OCI-LY1 (cell line): ENCODE data around the gene SH3RF3.

Experiments used
- H2AFZ ChIP-seq: fragments of 200-600 bp; sonication (generic), shearing (Covaris generic); 2 replicates; pipeline ENCODE4 v1.6.0; 2014; ENCODE audit warnings: antibody characterized with exemption, mild to moderate bottlenecking, low read length
- H3F3A ChIP-seq: fragments of 200-600 bp; sonication (generic), shearing (Covaris generic); 2 replicates; pipeline ENCODE4 v1.6.0; 2014; ENCODE audit warnings: mild to moderate bottlenecking, antibody characterized with exemption, low read length, moderate library complexity; ENCODE audit not compliant: insufficient read depth
- H3K27ac ChIP-seq: fragments of 200-600 bp; sonication (generic); 2 replicates; pipeline ENCODE4 v1.5.1; 2014; ENCODE audit warnings: low read length, mixed run types, mild to moderate bottlenecking, low read depth; ENCODE audit not compliant: poor library complexity, severe bottlenecking
- H3K27me3 ChIP-seq: fragments of 200-600 bp; sonication (generic); 2 replicates; pipeline ENCODE4 v1.6.0; 2014; ENCODE audit warnings: antibody characterized with exemption, mild to moderate bottlenecking, low read length, moderate library complexity; ENCODE audit not compliant: insufficient read depth
- H3K36me3 ChIP-seq: fragments of 200-600 bp; sonication (generic); 2 replicates; pipeline ENCODE4 v1.6.1; 2014; ENCODE audit warnings: mild to moderate bottlenecking, antibody characterized with exemption, low read length, moderate library complexity, mixed read lengths; ENCODE audit not compliant: insufficient read depth
- H3K4me1 ChIP-seq: fragments of 200-600 bp; sonication (generic); 2 replicates; pipeline ENCODE4 v1.5.1; 2014; ENCODE audit warnings: mild to moderate bottlenecking, low read length, moderate library complexity; ENCODE audit not compliant: insufficient read depth, severe bottlenecking
- H3K4me2 ChIP-seq: fragments of 200-600 bp; sonication (generic), shearing (Covaris generic); 2 replicates; pipeline ENCODE4 v1.6.1; 2014; ENCODE audit warnings: low read length
- H3K4me3 ChIP-seq: fragments of 200-600 bp; sonication (generic); 2 replicates; pipeline ENCODE4 v1.5.1; 2014; ENCODE audit warnings: low read length, low read depth, mild to moderate bottlenecking, mixed read lengths; ENCODE audit not compliant: poor library complexity, severe bottlenecking
- H3K79me2 ChIP-seq: fragments of 200-600 bp; shearing (Covaris generic); 2 replicates; pipeline ENCODE4 v1.6.1; 2016; ENCODE audit warnings: mixed run types, low read length, mixed read lengths; ENCODE audit not compliant: insufficient read depth
- H3K9ac ChIP-seq: fragments of 200-600 bp; sonication (generic), shearing (Covaris generic); 2 replicates; pipeline ENCODE4 v1.6.1; 2014; ENCODE audit warnings: mild to moderate bottlenecking, low read length, mixed read lengths
- H3K9me2 ChIP-seq: fragments of 200-600 bp; sonication (generic), shearing (Covaris generic); 2 replicates; pipeline ENCODE4 v1.6.1; 2014; ENCODE audit warnings: low read depth, mild to moderate bottlenecking, low read length, mixed read lengths
- H3K9me3 ChIP-seq: fragments of 200-600 bp; shearing (Covaris generic); 2 replicates; pipeline ENCODE4 v1.6.1; 2014; ENCODE audit warnings: low read length, mixed read lengths
- H4K20me1 ChIP-seq: fragments of 200-600 bp; sonication (generic), shearing (Covaris generic); 2 replicates; pipeline ENCODE4 v1.6.0; 2016; ENCODE audit warnings: mild to moderate bottlenecking, low read length; ENCODE audit not compliant: insufficient read depth
- CTCF ChIP-seq: fragments of 200-600 bp; sonication (generic), shearing (Covaris generic); IDR thresholded peaks from 2 replicates; pipeline ENCODE4 v1.5.1; 2017; ENCODE audit warnings: mild to moderate bottlenecking, antibody characterized with exemption, low read length, moderate library complexity, mixed read lengths
- EZH2 ChIP-seq: fragments of 200-600 bp; sonication (generic), shearing (Covaris generic); IDR thresholded peaks from 2 replicates; pipeline ENCODE4 v1.8.0; 2017; ENCODE audit warnings: borderline replicate concordance, mixed run types, mild to moderate bottlenecking, antibody characterized with exemption, low read length, moderate library complexity, mixed read lengths

SH3RF3 gene

GRCh38 chr2:109428281-109428680, 299.3 kb downstream of the SH3RF3 start:
- no peaks in the 10 kb centered on the region for H3K36me3 ChIP-seq
- no peak overlapping the region for H2AFZ ChIP-seq
- no peaks in the 10 kb centered on the region for H4K20me1 ChIP-seq
- H3K79me2 ChIP-seq, result no peaks in the 10 kb centered on the region
- H3K9me2 ChIP-seq, result no peaks in the 10 kb centered on the region
- H3K4me2 ChIP-seq, result no peak overlapping the region
- TF ChIP-seq EZH2 (no peak), CTCF (no peak)
- no peaks in the 10 kb centered on the region for H3K4me1 ChIP-seq
- H3K27me3 ChIP-seq, result 0 out of 2 replicates have a peak, but pooled peaks cover 3% of the 10 kb centered on the region
- H3K4me3 ChIP-seq, result no peak overlapping the region
- no peaks in the 10 kb centered on the region for H3F3A ChIP-seq
- no peak overlapping the region for H3K27ac ChIP-seq
- H3K9me3 ChIP-seq, result no peaks in the 10 kb centered on the region
- no peak overlapping the region for H3K9ac ChIP-seq

DNA sequence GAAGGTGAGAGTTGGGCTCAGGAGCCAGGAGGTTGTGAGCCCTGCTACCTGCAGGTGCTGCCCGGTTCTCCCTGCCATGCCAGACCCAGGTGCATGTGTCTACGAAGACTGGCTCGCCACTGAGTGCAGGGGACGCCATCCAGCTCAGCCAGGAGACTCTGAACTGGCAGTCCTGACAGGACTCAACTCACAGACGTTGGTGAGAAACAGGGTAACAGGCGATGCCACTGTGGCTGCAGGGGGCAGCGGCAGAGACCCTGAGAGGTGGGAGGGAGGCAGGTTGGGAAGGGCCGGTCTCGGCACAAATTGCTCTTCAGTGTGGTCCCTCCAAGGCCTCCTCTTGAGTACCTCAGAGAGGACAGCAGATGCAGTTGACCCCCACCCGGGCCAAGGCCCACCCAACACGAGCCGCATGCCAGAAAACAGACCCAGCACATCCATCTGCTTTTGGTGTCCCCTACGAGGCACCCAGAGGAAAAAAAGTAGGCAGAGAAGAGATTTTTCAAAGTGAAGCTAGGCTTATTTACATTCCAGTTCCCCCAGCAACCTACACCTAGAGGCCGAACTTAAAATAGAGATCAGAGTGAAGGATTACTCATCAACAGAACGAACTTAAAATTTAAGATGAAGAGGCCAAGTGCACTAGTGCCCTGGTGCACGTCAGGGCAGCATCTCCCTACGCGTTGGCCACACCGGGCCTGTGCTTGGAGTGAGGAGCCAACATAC, 300.0 kb downstream of the SH3RF3 start:
- no peaks in the 10 kb centered on the region for H3K36me3 ChIP-seq
- no peak overlapping the region for H3K27ac ChIP-seq
- H3K9me2 ChIP-seq, result no peaks in the 10 kb centered on the region
- H3K79me2 ChIP-seq, result no peaks in the 10 kb centered on the region
- H4K20me1 ChIP-seq, result no peaks in the 10 kb centered on the region
- no peak overlapping the region for H3K9ac ChIP-seq
- no peaks in the 10 kb centered on the region for H3F3A ChIP-seq
- H3K9me3 ChIP-seq, result no peaks in the 10 kb centered on the region
- TF ChIP-seq CTCF (no peak), EZH2 (no peak)
- H3K4me2 ChIP-seq, result no peak overlapping the region
- H3K4me1 ChIP-seq, result no peaks in the 10 kb centered on the region
- H2AFZ ChIP-seq, result no peak overlapping the region
- no peak overlapping the region for H3K4me3 ChIP-seq
- H3K27me3 ChIP-seq, result 0 out of 2 replicates have a peak, but pooled peaks cover 7% of the 10 kb centered on the region

DNA sequence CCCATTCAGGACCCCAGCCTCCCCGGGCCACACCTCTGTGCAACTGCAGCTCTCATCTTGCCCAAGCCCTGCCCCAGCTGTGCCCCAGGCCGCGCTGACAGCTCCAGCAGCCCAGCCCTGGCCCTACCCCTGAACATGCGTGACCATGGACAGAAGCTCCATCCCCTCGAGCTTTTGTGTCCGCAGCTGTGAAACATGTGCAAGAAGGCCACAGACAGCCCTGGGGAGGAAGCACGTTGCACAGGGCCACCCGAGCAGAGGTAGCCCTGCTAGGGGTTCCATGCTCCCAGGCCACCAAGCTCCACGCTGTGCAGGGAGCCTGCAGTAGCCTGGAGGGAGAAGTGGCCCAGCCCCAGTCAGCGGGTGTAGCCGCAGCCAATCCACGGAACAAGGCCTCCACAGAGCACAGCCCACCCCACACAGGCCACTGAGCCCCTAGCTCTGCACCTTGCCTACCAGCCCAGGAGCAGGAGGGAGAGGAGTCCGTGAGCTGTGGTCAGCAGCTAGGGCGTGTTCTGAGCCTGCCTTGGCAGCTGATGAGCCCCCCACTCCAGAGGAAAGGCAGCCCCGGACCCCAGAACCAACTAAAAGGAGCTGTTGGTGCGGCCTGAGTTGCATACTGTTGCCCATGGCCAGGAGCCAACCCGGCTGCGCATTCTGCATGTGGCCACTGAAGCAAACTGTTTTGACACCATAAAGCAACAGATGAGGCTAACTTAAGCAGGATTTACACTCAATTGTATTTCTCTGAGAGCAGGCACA, 300.7 kb downstream of the SH3RF3 start:
- Histone ChIP-seq H2AFZ (no peak overlapping the region), H4K20me1 (no peaks in the 10 kb centered on the region), H3K4me3 (no peak overlapping the region), H3K79me2 (no peaks in the 10 kb centered on the region), H3K27me3 (0 out of 2 replicates have a peak, but pooled peaks cover 8% of the 10 kb centered on the region), H3K9ac (no peak overlapping the region), H3K4me2 (no peak overlapping the region), H3K36me3 (no peaks in the 10 kb centered on the region), H3K27ac (no peak overlapping the region), H3K9me3 (no peaks in the 10 kb centered on the region), H3K9me2 (no peaks in the 10 kb centered on the region), H3F3A (no peaks in the 10 kb centered on the region), H3K4me1 (no peaks in the 10 kb centered on the region)
- TF ChIP-seq CTCF, result no peak
- TF ChIP-seq EZH2, result no peak
